Right renal cortex interstitium (tissue), 3 donors: ENCODE results near the gene ZNF12. TPM values are rescaled to one million over a fixed set of nuclear protein-coding genes. Genes with fewer than 3 reads are reported as not detected.
"Not testable (repeated sequence)": the region's sequence is repeated elsewhere in the genome, so short reads cannot be mapped to it uniquely, and the experiment has no call there.

Experiments
- DNase-seq, 3 donors: peaks; one replicate each; pipeline ENCODE4 v3.0.0-alpha.2; 2013; ENCODE audit warnings: low read depth in 3 of 3, low spot score in 2 of 3
- polyA plus RNA-seq, 3 donors: library from polyadenylated mRNA; unstranded; fragments of 120-200 nt; gene quantifications; one replicate each; pipeline ENCODE4 v1.2.1, GENCODE V29; 2013; ENCODE audit not compliant: insufficient read length in 3 of 3

ZNF12 gene
- polyA plus RNA-seq, 3 donors: 40.6 to 45.5 (median 42.0) TPM

- no peak for DNase-seq
Observed at GRCh38 chr7:6700793-6701192, 6.0 kb downstream of the ZNF12 start.

DNA sequence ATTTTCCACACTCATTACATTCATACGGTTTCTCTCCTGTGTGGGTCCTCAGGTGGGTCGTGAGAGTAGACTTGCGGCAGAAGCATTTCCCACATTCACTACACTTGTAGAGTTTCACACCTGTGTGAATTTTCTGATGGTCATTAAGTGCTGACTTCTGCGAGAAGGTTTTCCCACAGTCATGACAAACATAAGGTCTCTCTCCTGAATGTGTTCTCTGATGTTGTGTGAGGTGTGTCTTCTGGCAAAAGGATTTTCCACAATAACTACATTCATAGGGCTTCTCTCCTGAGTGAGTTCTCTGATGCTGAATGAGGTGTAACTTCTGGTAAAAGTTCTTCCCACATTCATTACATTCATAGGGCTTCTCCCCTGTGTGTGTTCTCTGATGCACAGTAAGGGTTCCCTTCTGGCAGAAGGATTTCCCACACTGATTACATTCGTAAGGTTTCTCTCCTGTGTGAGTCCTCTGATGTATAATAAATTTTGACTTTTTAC is 15.1 kb downstream of the ZNF12 start:
- DNase-seq: no peak

DNA sequence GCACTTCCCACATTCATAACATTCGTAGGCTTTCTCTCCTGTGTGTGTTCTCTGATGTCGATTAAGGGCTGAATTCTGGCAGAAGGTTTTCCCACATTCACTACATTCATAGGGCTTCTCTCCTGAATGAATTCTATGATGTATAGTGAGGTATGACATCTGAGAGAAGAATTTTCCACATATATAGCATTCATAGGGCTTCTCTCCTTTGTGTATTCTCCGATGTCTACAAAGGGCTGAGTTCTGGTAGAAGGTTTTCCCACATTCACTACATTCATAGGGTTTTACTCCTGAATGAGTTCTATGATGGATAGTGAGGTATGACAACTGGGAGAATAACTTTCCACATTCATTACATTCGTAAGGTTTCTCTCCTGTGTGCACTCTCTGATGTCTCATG is 15.6 kb downstream of the ZNF12 start:
- DNase-seq: no peak

DNA sequence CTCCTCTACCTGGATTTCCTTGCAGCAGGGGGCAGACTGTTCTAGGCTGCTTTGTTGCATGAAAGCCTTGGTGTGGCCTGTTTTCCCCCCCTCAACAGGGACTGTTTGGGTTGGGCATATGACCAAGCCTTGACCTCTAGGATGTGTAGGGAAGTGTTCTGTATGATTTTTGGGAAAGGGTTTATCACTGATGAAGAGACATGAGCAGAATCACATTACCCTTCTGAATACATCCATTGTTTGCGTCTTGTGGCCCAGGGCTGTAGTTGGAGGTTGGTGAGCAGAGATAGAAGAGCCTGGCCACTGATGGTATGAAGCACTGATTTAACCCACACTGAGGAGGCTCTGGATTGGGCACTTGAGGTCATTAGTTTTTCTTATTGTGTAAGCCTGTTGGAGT is 26.6 kb downstream of the ZNF12 start:
- no peak for DNase-seq

DNA sequence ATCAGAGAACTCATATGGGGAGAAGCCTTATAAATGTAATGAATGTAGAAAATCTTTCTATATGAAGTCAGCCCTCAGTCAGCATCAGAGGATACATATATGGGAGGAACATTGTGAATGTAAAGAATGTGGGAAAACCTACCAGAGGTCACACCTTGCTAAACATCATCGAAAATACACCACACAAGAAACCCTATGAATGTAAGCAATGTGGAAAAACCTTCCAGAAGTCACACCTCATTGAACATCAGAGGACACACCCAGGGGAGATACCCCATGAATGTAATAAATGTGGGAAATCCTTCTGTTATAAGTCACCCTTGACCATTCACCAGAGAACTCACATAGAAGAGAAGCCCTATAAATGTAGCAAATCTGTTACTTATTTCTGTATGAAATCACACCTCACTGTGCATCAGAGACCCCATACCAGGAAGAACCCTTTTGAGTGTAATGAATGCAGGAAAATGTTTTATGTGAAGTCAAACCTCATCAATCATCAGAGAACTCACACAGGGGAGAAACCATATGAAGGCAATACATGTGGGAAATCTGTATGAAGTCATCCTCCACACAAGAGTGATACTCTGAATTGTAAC is 30.8 kb downstream of the ZNF12 start:
- DNase-seq: no peak

GRCh38 chr7:6670851-6671250 is 35.9 kb downstream of the ZNF12 start:
- not testable (repeated sequence) for DNase-seq

- DNase-seq: no peak
Observed at GRCh38 chr7:6658618-6659345, 48.0 kb downstream of the ZNF12 start.

DNA sequence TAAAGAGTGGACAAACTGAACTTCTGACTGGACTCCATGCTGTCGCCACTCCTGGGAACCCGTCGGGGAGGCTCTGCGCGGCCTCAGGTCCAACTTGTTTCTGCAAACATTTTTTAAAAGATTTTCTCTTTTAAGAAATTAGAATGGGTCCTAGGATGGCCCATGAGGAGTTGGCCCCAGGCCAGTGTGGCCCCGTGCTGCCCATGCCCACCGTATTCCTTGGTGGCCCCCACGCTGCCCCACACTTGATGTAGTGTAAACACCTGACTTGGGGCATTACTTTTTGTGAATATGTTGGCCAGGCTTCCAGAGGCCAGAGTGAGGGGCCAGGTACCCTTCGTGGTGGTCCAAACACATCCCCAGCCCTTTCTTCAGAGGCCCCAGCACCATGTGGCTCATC is 50.3 kb downstream of the ZNF12 start:
- no peak for DNase-seq

DNA sequence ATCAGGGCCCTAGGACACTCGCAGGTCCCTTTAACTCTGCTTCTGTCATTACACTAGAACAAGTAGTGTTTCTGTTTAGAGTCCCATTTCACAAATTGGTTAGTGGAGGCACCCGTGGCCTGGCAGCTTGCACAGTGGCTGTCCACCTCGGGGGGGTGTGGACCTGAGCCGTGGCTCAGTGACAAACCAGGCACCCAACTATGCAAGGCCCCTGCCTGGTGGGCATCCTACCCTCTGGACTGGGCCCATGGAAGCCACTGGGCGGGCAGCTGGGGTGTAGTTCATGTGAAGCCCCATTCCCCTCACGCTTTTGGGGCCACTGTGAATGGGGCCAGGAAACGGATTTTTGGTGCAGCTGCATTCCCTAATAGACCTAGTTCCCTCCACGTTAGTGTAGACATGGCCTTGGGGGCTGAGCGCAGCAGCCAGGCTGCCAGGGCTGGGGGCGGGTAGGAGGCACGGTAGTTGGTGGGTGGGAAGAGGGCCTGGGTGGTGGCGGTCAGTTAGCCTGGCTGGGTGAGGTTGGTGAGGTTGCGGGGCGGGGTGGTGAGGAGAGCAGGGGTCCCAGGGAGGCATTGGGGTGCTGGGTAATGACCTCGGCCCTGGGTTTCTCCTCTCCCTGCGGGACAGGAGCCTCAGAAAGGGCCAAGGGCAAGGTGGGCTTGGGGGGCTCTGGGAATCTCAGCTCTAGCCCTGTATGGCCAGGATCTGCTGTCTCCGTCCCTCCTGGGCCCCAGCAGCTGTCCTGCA is 50.9 kb downstream of the ZNF12 start:
- no peak for DNase-seq

DNA sequence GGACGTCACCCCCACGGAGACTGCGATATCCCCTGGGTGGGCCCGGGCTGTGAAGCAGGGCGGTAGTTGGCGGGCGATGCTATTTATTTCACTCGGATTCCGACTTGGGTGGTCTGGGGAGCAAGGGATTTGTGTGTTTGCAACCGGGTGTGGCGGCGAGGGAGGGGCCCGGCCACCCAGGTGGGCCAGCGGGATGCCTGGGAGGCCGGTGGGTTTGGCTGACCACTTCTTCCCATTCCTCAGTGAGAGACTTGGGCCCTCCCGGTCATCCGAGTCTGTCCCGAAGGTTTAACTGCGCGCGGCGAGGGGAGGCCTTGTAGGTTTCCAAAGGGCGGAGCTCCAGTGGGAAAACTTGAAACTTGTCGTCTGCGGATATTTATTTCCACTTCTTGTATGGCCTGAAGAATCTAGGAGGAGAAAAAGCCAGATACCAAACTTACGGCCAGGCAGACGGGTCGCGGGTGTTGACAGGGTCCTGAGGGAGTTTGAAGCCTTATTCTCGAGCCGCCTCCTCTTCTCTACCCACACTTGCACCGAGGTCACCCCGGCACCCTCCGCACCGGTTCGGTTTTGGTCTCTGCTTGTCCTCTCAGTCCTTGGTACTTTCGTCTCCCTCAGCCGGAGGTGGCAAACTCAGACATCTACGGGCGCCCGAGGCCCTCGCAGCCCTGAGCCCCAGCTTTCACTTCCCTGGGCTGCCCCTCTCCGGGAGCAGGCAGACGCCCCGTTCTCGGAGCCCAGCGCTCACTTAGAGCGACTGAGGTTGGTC is 51.7 kb downstream of the ZNF12 start:
- no peak for DNase-seq

GRCh38 chr7:6654113-6654841 is 52.5 kb downstream of the ZNF12 start:
- no peak for DNase-seq

DNA sequence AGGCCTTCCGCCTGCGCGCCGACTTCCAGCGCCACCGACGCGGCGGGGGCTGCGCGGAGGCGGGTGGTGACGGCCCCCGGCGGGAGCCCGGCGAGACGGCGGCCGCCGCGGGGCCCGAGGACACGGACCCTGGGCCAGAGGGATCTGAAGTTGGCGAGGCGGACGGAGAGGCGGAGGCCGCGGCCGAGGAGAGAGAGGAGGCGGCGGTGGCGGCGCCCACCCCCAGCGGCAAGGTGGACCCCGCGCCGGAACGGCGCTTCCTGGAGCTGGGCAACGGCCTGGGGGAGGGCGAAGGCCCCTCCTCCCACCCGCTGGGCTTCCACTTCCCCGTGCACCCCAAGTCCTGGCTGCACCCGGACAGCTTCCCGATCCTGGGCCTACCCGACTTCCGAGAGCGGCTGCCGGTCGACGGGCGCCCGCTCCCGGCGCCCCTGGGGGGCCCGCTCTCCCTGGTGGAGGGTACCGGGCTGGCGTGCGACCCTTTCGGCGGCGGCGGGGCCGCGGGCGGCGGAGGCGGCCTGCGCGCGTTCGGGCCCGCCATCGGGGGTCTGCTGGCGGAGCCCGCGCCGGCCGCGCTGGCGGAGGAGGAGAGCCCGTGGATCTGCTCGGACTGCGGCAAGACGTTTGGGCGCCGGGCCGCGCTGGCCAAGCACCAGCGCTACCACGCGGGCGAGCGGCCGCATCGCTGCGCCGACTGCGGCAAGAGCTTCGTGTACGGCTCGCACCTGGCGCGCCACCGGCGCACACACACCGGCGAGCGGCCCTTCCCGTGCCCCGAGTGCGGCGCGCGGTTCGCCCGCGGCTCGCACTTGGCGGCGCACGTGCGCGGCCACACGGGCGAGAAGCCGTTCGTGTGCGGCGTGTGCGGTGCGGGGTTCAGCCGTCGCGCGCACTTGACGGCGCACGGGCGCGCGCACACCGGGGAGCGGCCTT is 53.4 kb downstream of the ZNF12 start:
- DNase-seq: no peak

- DNase-seq: no peak
Observed at GRCh38 chr7:6652446-6653011, 54.2 kb downstream of the ZNF12 start.

DNA sequence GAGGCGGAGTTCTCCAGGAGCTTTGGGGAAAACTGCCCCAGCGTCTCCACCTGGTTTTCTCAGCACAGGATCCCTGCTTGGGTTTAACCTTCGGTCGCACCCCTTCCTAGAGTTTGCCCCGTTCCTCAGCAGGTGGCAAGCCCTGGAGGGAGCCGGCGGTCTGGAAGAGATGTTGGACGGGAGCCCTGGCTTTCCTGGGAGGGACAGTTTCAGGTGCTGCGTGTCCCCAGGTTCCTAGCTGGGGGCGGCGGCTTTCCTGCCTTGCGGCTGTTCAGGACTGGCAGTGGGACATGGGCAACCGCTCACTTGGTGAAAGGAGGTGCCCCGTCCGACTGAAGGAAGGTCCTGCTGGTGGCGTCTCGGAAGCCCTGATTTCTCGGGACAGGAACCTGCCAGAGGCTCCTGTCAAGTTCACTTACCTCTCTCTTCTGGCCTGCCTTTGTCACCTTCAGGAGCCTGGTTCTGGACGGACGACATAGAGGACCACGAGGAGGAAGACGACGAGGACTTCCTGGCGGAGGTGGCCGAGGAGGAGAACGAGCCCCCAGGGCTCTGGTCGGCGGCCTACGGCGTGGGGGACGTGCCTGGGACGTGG is 54.8 kb downstream of the ZNF12 start:
- no peak for DNase-seq

GRCh38 chr7:6650521-6651011 is 56.2 kb downstream of the ZNF12 start:
- DNase-seq: no peak

- DNase-seq: no peak
Observed at GRCh38 chr7:6650086-6650485, 56.7 kb downstream of the ZNF12 start.

DNA sequence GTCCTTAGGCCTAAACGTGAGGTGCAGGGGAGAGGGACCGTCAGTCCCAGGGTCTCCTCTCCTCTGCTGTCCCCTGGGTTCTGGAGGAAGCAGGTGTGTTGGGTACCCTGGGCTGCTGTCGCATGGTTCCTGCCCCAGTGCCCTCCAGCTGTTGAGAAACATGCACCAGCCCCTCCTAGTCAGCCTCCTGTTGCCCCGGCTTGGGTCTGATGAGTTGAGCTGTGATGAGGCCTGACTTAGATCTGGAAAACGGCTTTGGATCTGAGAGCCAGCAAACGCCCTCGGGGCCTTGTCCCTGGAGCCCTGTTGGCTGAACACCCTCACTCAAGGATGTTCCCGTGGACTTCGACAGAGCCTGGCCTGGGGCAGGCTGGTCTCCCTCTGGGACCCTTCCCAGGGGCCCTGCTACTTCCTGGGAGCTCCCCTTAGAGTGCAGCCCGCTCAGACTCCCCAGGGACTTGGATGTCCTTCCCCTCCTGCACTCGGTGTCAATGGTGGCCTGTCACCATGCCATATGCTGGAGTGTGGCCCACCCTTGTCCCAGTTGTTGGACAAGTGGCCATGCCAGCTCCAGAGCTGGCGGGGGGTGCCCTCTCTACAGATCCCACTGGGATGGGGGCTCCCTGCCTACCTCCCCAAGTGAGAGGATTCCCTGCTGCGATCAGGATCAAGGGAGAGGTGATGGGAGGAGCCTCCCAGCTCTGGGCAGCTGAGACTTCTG is 57.3 kb downstream of the ZNF12 start:
- no peak for DNase-seq

DNA sequence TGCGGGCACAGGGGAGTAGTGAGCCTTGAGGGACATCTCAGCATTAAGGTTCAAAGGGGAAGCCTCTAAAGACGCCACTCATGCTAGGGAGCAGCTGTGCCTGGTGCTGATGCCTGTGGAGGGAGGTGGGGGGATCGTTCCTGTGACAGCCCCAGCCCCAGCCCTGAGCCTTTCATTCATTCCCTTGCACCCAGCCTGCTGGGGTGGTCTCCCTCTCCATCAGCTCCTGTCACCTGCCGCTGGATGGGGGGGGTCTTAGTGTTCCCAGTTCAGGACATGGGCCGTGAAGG is 58.0 kb downstream of the ZNF12 start:
- no peak for DNase-seq
